ENCODE results near the gene ESRRA. TPM values are rescaled to one million over a fixed set of nuclear protein-coding genes. Genes with fewer than 3 reads are reported as not detected.

The ESRRA gene
- total and polyA plus RNA-seq, 2 donors: 20.5 to 48.0 TPM

- Histone ChIP-seq H3K9me3 (ENCODE audit: control insufficient read depth in 2 of 2, insufficient read depth in 1 of 2, low read length in 1 of 2) (peaks cover 0 to 3% of the 10 kb centered on the region in 2 donors), H3K4me3 (ENCODE audit: low read length in 2 of 2) (no peak overlapping the region), H3K4me1 (ENCODE audit: control insufficient read depth in 2 of 2, insufficient read depth in 2 of 2, low read length in 2 of 2) (peaks cover 25 to 53% of the 10 kb centered on the region in 2 donors), H3K36me3 (ENCODE audit: control insufficient read depth in 2 of 2, insufficient read depth in 2 of 2, low read length in 1 of 2) (peaks cover 20 to 35% of the 10 kb centered on the region in 2 donors), H3K27ac (ENCODE audit: low read depth in 1 of 2, low read length in 1 of 2) (no peak overlapping the region), H3K27me3 (ENCODE audit: control insufficient read depth in 2 of 2, insufficient read depth in 1 of 2, low read length in 1 of 2) (peaks cover 0 to 4% of the 10 kb centered on the region in 2 donors)
- 95% methylated on average over 25 of the region's 25 CpGs for WGBS
- DNase-seq (ENCODE audit: low read depth in 6 of 9, low spot score in 9 of 9): no peak
Measured at GRCh38 chr11:64356498-64357411, 51.4 kb downstream of the ESRRA start.

GRCh38 chr11:64357446-64357845 is 52.1 kb downstream of the ESRRA start:
- peaks cover 0 to 4% of the 10 kb centered on the region in 2 donors for H3K27me3 ChIP-seq (ENCODE audit: control insufficient read depth in 2 of 2, insufficient read depth in 1 of 2, low read length in 1 of 2)
- peaks cover 25 to 54% of the 10 kb centered on the region in 2 donors for H3K4me1 ChIP-seq (ENCODE audit: control insufficient read depth in 2 of 2, insufficient read depth in 2 of 2, low read length in 2 of 2)
- H3K9me3 ChIP-seq (ENCODE audit: control insufficient read depth in 2 of 2, insufficient read depth in 1 of 2, low read length in 1 of 2): peaks cover 0 to 3% of the 10 kb centered on the region in 2 donors
- WGBS: over 99% methylated on average over 6 of the region's 6 CpGs
- H3K36me3 ChIP-seq (ENCODE audit: control insufficient read depth in 2 of 2, insufficient read depth in 2 of 2, low read length in 1 of 2): peaks cover 24 to 35% of the 10 kb centered on the region in 2 donors
- no peak overlapping the region for H3K27ac ChIP-seq (ENCODE audit: low read depth in 1 of 2, low read length in 1 of 2)
- DNase-seq (ENCODE audit: low read depth in 6 of 9, low spot score in 9 of 9): no peak
- no peak overlapping the region for H3K4me3 ChIP-seq (ENCODE audit: low read length in 2 of 2)

GRCh38 chr11:64357904-64358535 is 52.7 kb downstream of the ESRRA start:
- peaks cover 25 to 54% of the 10 kb centered on the region in 2 donors for H3K4me1 ChIP-seq (ENCODE audit: control insufficient read depth in 2 of 2, insufficient read depth in 2 of 2, low read length in 2 of 2)
- peaks cover 0 to 3% of the 10 kb centered on the region in 2 donors for H3K9me3 ChIP-seq (ENCODE audit: control insufficient read depth in 2 of 2, insufficient read depth in 1 of 2, low read length in 1 of 2)
- 86% methylated on average over 13 of the region's 13 CpGs for WGBS
- no peak for DNase-seq (ENCODE audit: low read depth in 6 of 9, low spot score in 9 of 9)
- H3K36me3 ChIP-seq (ENCODE audit: control insufficient read depth in 2 of 2, insufficient read depth in 2 of 2, low read length in 1 of 2): peaks cover 29 to 32% of the 10 kb centered on the region in 2 donors
- H3K27ac ChIP-seq (ENCODE audit: low read depth in 1 of 2, low read length in 1 of 2): no peak overlapping the region
- H3K27me3 ChIP-seq (ENCODE audit: control insufficient read depth in 2 of 2, insufficient read depth in 1 of 2, low read length in 1 of 2): peaks cover 0 to 4% of the 10 kb centered on the region in 2 donors
- H3K4me3 ChIP-seq (ENCODE audit: low read length in 2 of 2): no peak overlapping the region

- H3K27me3 ChIP-seq (ENCODE audit: control insufficient read depth in 2 of 2, insufficient read depth in 1 of 2, low read length in 1 of 2): peaks cover 0 to 4% of the 10 kb centered on the region in 2 donors
- H3K27ac ChIP-seq (ENCODE audit: low read depth in 1 of 2, low read length in 1 of 2): peak overlapping the region; percentile 5 to 68
- peaks cover 30 to 36% of the 10 kb centered on the region in 2 donors for H3K36me3 ChIP-seq (ENCODE audit: control insufficient read depth in 2 of 2, insufficient read depth in 2 of 2, low read length in 1 of 2)
- WGBS: 48% methylated on average over 7 of the region's 7 CpGs
- H3K9me3 ChIP-seq (ENCODE audit: control insufficient read depth in 2 of 2, insufficient read depth in 1 of 2, low read length in 1 of 2): peaks cover 0 to 3% of the 10 kb centered on the region in 2 donors
- H3K4me1 ChIP-seq (ENCODE audit: control insufficient read depth in 2 of 2, insufficient read depth in 2 of 2, low read length in 2 of 2): peaks cover 25 to 54% of the 10 kb centered on the region in 2 donors
- no peak for DNase-seq (ENCODE audit: low read depth in 6 of 9, low spot score in 9 of 9)
- peak overlapping the region; percentile 43 to 80 for H3K4me3 ChIP-seq (ENCODE audit: low read length in 2 of 2)
Measured at GRCh38 chr11:64358536-64358906, 53.2 kb downstream of the ESRRA start.

GRCh38 chr11:64358907-64359711 is 53.8 kb downstream of the ESRRA start, which contains the start of gene RPS6KA4:
Gene RPS6KA4, plus strand, starts transcription at chr11:64359162. Its CDS starts 74 bp downstream, at chr11:64359236.
- under 1% methylated on average over 70 of the region's 70 CpGs for WGBS
- Histone ChIP-seq H3K27me3 (ENCODE audit: control insufficient read depth in 2 of 2, insufficient read depth in 1 of 2, low read length in 1 of 2) (peaks cover 0 to 4% of the 10 kb centered on the region in 2 donors), H3K4me3 (ENCODE audit: low read length in 2 of 2) (peak within 1 kb of the TSS; percentile 68 to 80), H3K27ac (ENCODE audit: low read depth in 1 of 2, low read length in 1 of 2) (peak within 1 kb of the TSS; percentile 5 to 68), H3K36me3 (ENCODE audit: control insufficient read depth in 2 of 2, insufficient read depth in 2 of 2, low read length in 1 of 2) (peaks cover 34% of the 10 kb centered on the region in 2 donors), H3K9me3 (ENCODE audit: control insufficient read depth in 2 of 2, insufficient read depth in 1 of 2, low read length in 1 of 2) (peaks cover 0 to 3% of the 10 kb centered on the region in 2 donors), H3K4me1 (ENCODE audit: control insufficient read depth in 2 of 2, insufficient read depth in 2 of 2, low read length in 2 of 2) (peaks cover 25 to 54% of the 10 kb centered on the region in 2 donors)
- DNase-seq (ENCODE audit: low read depth in 6 of 9, low spot score in 9 of 9): peak in 2 of 9 donors; percentile 34 to 56

- WGBS: 7% methylated on average over 38 of the region's 38 CpGs
- Histone ChIP-seq H3K4me3 (ENCODE audit: low read length in 2 of 2) (peak overlapping the region; percentile 68 to 80), H3K27ac (ENCODE audit: low read depth in 1 of 2, low read length in 1 of 2) (peak overlapping the region in 1 of 2 donors; percentile 19), H3K27me3 (ENCODE audit: control insufficient read depth in 2 of 2, insufficient read depth in 1 of 2, low read length in 1 of 2) (peaks cover 0 to 4% of the 10 kb centered on the region in 2 donors), H3K9me3 (ENCODE audit: control insufficient read depth in 2 of 2, insufficient read depth in 1 of 2, low read length in 1 of 2) (peaks cover 0 to 3% of the 10 kb centered on the region in 2 donors), H3K4me1 (ENCODE audit: control insufficient read depth in 2 of 2, insufficient read depth in 2 of 2, low read length in 2 of 2) (peaks cover 22 to 51% of the 10 kb centered on the region in 2 donors), H3K36me3 (ENCODE audit: control insufficient read depth in 2 of 2, insufficient read depth in 2 of 2, low read length in 1 of 2) (peaks cover 35% of the 10 kb centered on the region in 2 donors)
- peak in 2 of 9 donors; percentile 54 to 70 for DNase-seq (ENCODE audit: low read depth in 6 of 9, low spot score in 9 of 9)
Measured at GRCh38 chr11:64359712-64360445, 54.6 kb downstream of the ESRRA start.

GRCh38 chr11:64360448-64360921 is 55.2 kb downstream of the ESRRA start:
- Histone ChIP-seq H3K4me1 (ENCODE audit: control insufficient read depth in 2 of 2, insufficient read depth in 2 of 2, low read length in 2 of 2) (peaks cover 21 to 45% of the 10 kb centered on the region in 2 donors), H3K27me3 (ENCODE audit: control insufficient read depth in 2 of 2, insufficient read depth in 1 of 2, low read length in 1 of 2) (peaks cover 0 to 4% of the 10 kb centered on the region in 2 donors), H3K9me3 (ENCODE audit: control insufficient read depth in 2 of 2, insufficient read depth in 1 of 2, low read length in 1 of 2) (peaks cover 0 to 3% of the 10 kb centered on the region in 2 donors), H3K27ac (ENCODE audit: low read depth in 1 of 2, low read length in 1 of 2) (peak overlapping the region; percentile 19 to 49), H3K4me3 (ENCODE audit: low read length in 2 of 2) (peak overlapping the region; percentile 68 to 80), H3K36me3 (ENCODE audit: control insufficient read depth in 2 of 2, insufficient read depth in 2 of 2, low read length in 1 of 2) (peaks cover 35 to 39% of the 10 kb centered on the region in 2 donors)
- no peak for DNase-seq (ENCODE audit: low read depth in 6 of 9, low spot score in 9 of 9)
- 19% methylated on average over 13 of the region's 13 CpGs for WGBS

GRCh38 chr11:64361659-64362058 is 56.3 kb downstream of the ESRRA start:
- peaks cover 0 to 3% of the 10 kb centered on the region in 2 donors for H3K9me3 ChIP-seq (ENCODE audit: control insufficient read depth in 2 of 2, insufficient read depth in 1 of 2, low read length in 1 of 2)
- no peak overlapping the region for H3K4me3 ChIP-seq (ENCODE audit: low read length in 2 of 2)
- H3K27ac ChIP-seq (ENCODE audit: low read depth in 1 of 2, low read length in 1 of 2): peak overlapping the region in 1 of 2 donors; percentile 51
- H3K4me1 ChIP-seq (ENCODE audit: control insufficient read depth in 2 of 2, insufficient read depth in 2 of 2, low read length in 2 of 2): peaks cover 21 to 44% of the 10 kb centered on the region in 2 donors
- H3K36me3 ChIP-seq (ENCODE audit: control insufficient read depth in 2 of 2, insufficient read depth in 2 of 2, low read length in 1 of 2): peaks cover 42 to 46% of the 10 kb centered on the region in 2 donors
- no peak for DNase-seq (ENCODE audit: low read depth in 6 of 9, low spot score in 9 of 9)
- 96% methylated on average over 18 of the region's 18 CpGs for WGBS
- H3K27me3 ChIP-seq (ENCODE audit: control insufficient read depth in 2 of 2, insufficient read depth in 1 of 2, low read length in 1 of 2): peaks cover 0 to 4% of the 10 kb centered on the region in 2 donors

All from thymus (tissue), 11 donors.